Vagina (tissue), 2 donors: ENCODE results near the gene ORM2.

Experiments
- POLR2A ChIP-seq, 2 donors: fragments of 450-650 bp; IDR thresholded peaks; one replicate each; pipeline ENCODE4 v1.6.1; 2017; ENCODE audit warnings: antibody characterized with exemption in 2 of 2, mild to moderate bottlenecking in 2 of 2, moderate library complexity in 2 of 2
- POLR2AphosphoS5 ChIP-seq, 2 donors: sonication (generic); formaldehyde crosslinking; IDR thresholded peaks; one replicate each; pipeline ENCODE4 v1.9.0; 2017; ENCODE audit warnings: antibody characterized with exemption in 2 of 2, mild to moderate bottlenecking in 2 of 2, low read depth in 1 of 2; ENCODE audit not compliant: insufficient read depth in 1 of 2
- TF ChIP-seq, protein P1 (sequence below), 3 experiments: fragments of 450-650 bp in 2 of 3; fragments of 200-600 bp in 1 of 3; sonication (generic) in 1 of 3; IDR thresholded peaks; one replicate each; pipeline ENCODE4 v1.5.1; 2017 to 2019; ENCODE audit warnings: antibody characterized with exemption in 3 of 3, mild to moderate bottlenecking in 2 of 3, moderate library complexity in 2 of 3

DNA sequence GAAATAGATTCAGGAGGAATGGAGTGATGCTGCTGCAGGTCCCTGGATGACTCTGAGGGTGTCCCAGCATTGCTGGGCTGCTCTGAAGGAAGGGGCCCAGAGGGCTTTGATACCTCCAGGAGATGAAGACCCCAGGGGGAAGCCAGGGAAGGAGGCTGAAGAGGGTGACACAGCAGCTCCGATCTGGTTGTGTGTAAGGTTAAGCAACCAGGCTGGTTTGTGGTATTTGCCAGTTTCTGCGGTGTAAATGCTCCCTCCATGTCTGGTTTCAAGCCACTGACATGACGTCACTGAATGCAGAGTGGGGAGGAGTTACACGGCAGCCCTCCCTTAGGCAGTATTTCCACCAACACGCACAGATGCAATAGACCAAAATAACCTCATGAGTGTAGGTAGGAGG lies 46.7 kb upstream of the ORM2 start:
- TF ChIP-seq POLR2A (IDR thresholded peaks at IDR 0.05) (no peak), POLR2AphosphoS5 (IDR thresholded peaks at IDR 0.05; ENCODE audit: insufficient read depth in 1 of 2, low read depth in 1 of 2) (no peak)
- TF ChIP-seq, protein P1, sequence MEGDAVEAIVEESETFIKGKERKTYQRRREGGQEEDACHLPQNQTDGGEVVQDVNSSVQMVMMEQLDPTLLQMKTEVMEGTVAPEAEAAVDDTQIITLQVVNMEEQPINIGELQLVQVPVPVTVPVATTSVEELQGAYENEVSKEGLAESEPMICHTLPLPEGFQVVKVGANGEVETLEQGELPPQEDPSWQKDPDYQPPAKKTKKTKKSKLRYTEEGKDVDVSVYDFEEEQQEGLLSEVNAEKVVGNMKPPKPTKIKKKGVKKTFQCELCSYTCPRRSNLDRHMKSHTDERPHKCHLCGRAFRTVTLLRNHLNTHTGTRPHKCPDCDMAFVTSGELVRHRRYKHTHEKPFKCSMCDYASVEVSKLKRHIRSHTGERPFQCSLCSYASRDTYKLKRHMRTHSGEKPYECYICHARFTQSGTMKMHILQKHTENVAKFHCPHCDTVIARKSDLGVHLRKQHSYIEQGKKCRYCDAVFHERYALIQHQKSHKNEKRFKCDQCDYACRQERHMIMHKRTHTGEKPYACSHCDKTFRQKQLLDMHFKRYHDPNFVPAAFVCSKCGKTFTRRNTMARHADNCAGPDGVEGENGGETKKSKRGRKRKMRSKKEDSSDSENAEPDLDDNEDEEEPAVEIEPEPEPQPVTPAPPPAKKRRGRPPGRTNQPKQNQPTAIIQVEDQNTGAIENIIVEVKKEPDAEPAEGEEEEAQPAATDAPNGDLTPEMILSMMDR (IDR thresholded peaks at IDR 0.05): no peak
